Measurements from ENCODE around the gene CDH23. TPM values are rescaled to one million over a fixed set of nuclear protein-coding genes. Genes with fewer than 3 reads are reported as not detected.

The CDH23 gene
- total and polyA plus RNA-seq, 9 of the 15 experiments (the other 6 are each of a cell fraction or from before 2014, with no cell fraction given): 0.18 to 1.2 (median 0.47) TPM

DNA sequence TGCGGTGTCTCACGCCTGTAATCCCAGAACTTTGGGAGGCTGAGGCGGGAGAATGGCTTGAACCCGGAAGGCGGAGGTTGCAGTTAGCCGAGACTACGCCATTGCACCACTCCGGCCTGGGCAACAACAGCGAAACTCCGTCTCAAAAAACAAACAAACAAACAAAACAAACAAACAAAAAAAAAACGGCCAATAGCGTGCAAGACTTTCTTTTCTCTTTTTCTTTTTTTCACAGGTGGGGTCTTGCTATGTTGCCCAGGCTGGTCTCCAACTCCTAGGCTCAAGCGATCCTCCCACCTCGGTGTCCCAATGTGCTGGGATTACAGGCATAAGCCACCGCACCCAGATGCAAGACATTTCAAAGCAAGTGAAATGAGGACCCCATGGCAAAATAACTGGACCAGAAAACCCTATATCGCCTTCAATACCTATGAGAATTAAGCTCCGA, 452.8 kb downstream of the CDH23 start (continued):
- TF ChIP-seq TAF7 (tag; IDR thresholded peaks at IDR 0.05): no peak
- no peak for TF ChIP-seq NR2C1 (IDR thresholded peaks at IDR 0.05)
- TF ChIP-seq NR2C1 (tag; IDR thresholded peaks at IDR 0.05): 0 out of 2 replicates have a peak, but pooled peaks have one; percentile 9
- peak in 1 of 3 experiments; percentile 43 for TF ChIP-seq YY1 (IDR thresholded peaks at IDR 0.05; ENCODE audit: borderline replicate concordance in 1 of 3, control insufficient read depth in 1 of 3, extremely low read depth in 1 of 3, insufficient read depth in 3 of 3, insufficient read length in 1 of 3, insufficient replicate concordance in 2 of 3, low read depth in 1 of 3, low read length in 2 of 3)

DNA sequence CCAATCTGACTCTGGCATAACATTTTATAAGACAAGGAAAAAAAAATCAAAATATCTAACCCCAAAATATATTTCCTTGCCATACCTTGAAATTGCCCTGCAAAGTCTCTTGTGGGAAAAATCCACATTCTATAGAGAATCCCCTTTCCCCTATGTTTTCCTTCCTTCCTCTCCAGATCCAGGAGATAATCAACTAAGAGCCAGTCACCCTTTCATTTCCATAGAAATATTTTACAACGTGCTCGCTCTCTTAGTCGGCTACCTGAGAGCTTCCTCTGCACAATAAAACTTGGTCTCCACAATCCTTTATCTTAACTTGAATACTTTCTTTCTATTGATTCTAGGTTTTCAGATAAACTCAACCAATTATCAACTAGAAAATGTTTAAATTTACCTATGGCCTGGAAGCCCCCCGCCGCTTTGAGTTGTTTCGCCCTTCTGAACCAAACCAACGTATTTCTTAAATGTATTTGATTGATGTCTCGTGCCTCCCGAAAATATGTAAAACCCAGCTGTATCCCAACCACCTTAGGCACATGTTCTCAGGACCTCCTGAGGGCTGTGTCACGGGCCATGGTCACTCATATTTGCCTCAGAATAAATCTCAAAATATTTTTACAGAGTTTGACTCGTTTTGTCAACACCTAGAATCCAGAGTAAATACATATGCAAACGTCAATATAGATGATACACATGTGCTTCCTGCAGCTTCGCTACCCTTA, 453.5 kb downstream of the CDH23 start:
- Histone ChIP-seq H3K4me1 (replicated peaks in 1 of 2; ENCODE audit: control insufficient read depth in 2 of 2, insufficient read depth in 2 of 2, low read length in 2 of 2) (peaks cover 40% of the 10 kb centered on the region in 2 experiments), H3K36me3 (ENCODE audit: control insufficient read depth, insufficient read depth, low read length) (peaks cover 30% of the 10 kb centered on the region), H3K27me3 (ENCODE audit: control insufficient read depth in 2 of 2, insufficient read depth in 2 of 2, low read length in 2 of 2) (no peaks in the 10 kb centered on the region), H2AFZ (ENCODE audit: low read depth, low read length) (peak overlapping the region; percentile 60), H3K27ac (ENCODE audit: extremely low read depth, low read depth, low read length) (peak overlapping the region; percentile 86), H3K79me2 (ENCODE audit: control insufficient read depth, insufficient read depth, low read length) (peaks cover 59% of the 10 kb centered on the region), H3K9ac (ENCODE audit: insufficient read depth in 1 of 2, low read depth in 2 of 2, low read length in 2 of 2) (peak overlapping the region; percentile 81 to 95), H3K9me3 (replicated peaks; ENCODE audit: control insufficient read depth, insufficient read depth, low read depth, low read length) (peaks cover 6% of the 10 kb centered on the region), H3K9me1 (ENCODE audit: control insufficient read depth, insufficient read depth, low read length) (no peaks in the 10 kb centered on the region), H3K4me2 (ENCODE audit: insufficient read depth, low read length) (peak overlapping the region; percentile 92), H3K4me3 (peak overlapping the region; percentile 69), H4K20me1 (replicated peaks; ENCODE audit: control insufficient read depth, insufficient read depth, low read length) (peaks cover 14% of the 10 kb centered on the region; the same call in 1 of the 2 replicates)
- DNase-seq (ENCODE audit: extremely low read depth in 1 of 4, low spot score in 3 of 4) (no peak), FAIRE-seq (peak; percentile 35), ATAC-seq (no peak; the same call in 2 of the 3 replicates)
- POLR2A ChIA-PET: interaction anchor here (0.7 to 5.0 kb wide), 17 partner anchors 9 to 498 kb away, joined by 3 to 97 read pairs (median 5); no protein-coding TSS in a partner anchor
- WGBS (ENCODE audit: insufficient coverage, low coverage, missing lambda C conversion rate): under 1% methylated on average over 13 of the region's 13 CpGs
- CTCF ChIA-PET (ENCODE audit: low intra/inter-chr PET ratio): no interaction called here
- in situ Hi-C loops (cut with MboI) (no loop called here), intact Hi-C loops (cut with micrococcal nuclease) (loop anchor here (2.0 kb wide), 1 partner anchor 39 kb away; no protein-coding TSS in a partner anchor)
- BruUV-seq (replicated peaks): TSS peak; percentile 52
- no peak for TF ChIP-seq ZNF24 (IDR thresholded peaks at IDR 0.05)
- 0 out of 2 replicates have a peak, but pooled peaks have one; percentile 26 for TF ChIP-seq FOXK1 (CRISPR knock-in tag; IDR thresholded peaks at IDR 0.05; ENCODE audit: borderline replicate concordance)
- TF ChIP-seq TBL1XR1 (IDR thresholded peaks at IDR 0.05; ENCODE audit: low read length in 2 of 2): no peak
- no peak for TF ChIP-seq MCM7 (IDR thresholded peaks at IDR 0.05)
- TF ChIP-seq, protein P1, sequence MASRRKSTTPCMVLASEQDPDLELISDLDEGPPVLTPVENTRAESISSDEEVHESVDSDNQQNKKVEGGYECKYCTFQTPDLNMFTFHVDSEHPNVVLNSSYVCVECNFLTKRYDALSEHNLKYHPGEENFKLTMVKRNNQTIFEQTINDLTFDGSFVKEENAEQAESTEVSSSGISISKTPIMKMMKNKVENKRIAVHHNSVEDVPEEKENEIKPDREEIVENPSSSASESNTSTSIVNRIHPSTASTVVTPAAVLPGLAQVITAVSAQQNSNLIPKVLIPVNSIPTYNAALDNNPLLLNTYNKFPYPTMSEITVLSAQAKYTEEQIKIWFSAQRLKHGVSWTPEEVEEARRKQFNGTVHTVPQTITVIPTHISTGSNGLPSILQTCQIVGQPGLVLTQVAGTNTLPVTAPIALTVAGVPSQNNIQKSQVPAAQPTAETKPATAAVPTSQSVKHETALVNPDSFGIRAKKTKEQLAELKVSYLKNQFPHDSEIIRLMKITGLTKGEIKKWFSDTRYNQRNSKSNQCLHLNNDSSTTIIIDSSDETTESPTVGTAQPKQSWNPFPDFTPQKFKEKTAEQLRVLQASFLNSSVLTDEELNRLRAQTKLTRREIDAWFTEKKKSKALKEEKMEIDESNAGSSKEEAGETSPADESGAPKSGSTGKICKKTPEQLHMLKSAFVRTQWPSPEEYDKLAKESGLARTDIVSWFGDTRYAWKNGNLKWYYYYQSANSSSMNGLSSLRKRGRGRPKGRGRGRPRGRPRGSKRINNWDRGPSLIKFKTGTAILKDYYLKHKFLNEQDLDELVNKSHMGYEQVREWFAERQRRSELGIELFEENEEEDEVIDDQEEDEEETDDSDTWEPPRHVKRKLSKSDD (conservative IDR thresholded peaks at IDR 0.05; ENCODE audit: low read length): no peak
- peak in 1 of 2 experiments; percentile 73; a peak in 3 of 4 replicates for TF ChIP-seq FOXK2 (conservative IDR thresholded peaks at IDR 0.05 in 1 of 2, IDR thresholded peaks at IDR 0.05 in 1 of 2; ENCODE audit: low read depth in 2 of 2)
- TF ChIP-seq BRD4 (IDR thresholded peaks at IDR 0.05): 0 out of 2 replicates have a peak, but pooled peaks have one; percentile 54
- TF ChIP-seq LEF1 (IDR thresholded peaks at IDR 0.05): peak; percentile 53; the same call in 1 of the 2 replicates
- 0 out of 2 replicates have a peak, but pooled peaks have one; percentile 21 for TF ChIP-seq NBN (IDR thresholded peaks at IDR 0.05; ENCODE audit: low read depth)
- 0 out of 2 replicates have a peak, but pooled peaks have one; percentile 15 for TF ChIP-seq ELF1 (tag; IDR thresholded peaks at IDR 0.05)
- TF ChIP-seq MXI1 (IDR thresholded peaks at IDR 0.05; ENCODE audit: low read depth, low read length): peak; percentile 28; the same call in 1 of the 2 replicates
- peak; percentile 13 for TF ChIP-seq MEIS2 (IDR thresholded peaks at IDR 0.05; ENCODE audit: partially characterized antibody)
- TF ChIP-seq GATAD2B (IDR thresholded peaks at IDR 0.05; ENCODE audit: borderline replicate concordance): peak; percentile 71; the same call in 1 of the 2 replicates
- TF ChIP-seq HDAC3 (IDR thresholded peaks at IDR 0.05; ENCODE audit: borderline replicate concordance, partially characterized antibody): peak; percentile 26
- TF ChIP-seq CSDE1 (IDR thresholded peaks at IDR 0.05): 0 out of 4 replicates have a peak, but pooled peaks of 1 of the 2 experiments have one; percentile 12
